Tibial nerve (tissue), 4 donors: ENCODE measurements around the gene DNAJC9. TPM values are rescaled to one million over a fixed set of nuclear protein-coding genes. Genes with fewer than 3 reads are reported as not detected.
A peak's percentile ranks its signal among the peaks of the same experiment; 100 is the strongest.

ENCODE experiments used
- DNase-seq, 2 donors: peaks; one replicate each; pipeline ENCODE4 v3.0.0-alpha.2; 2019; ENCODE audit warnings: low spot score in 2 of 2
- H3K27ac ChIP-seq, 4 donors: fragments of 200-600 bp; sonication (generic) in 3 of 4; one replicate each; pipeline ENCODE4 v1.5.1; 2017 to 2019; ENCODE audit warnings: mild to moderate bottlenecking in 1 of 4
- H3K27me3 ChIP-seq, 2 donors: fragments of 200-600 bp; sonication (generic) in 1 of 2; one replicate each; pipeline versions ENCODE4 v1.5.1 to v1.6.0; 2017 to 2019
- H3K36me3 ChIP-seq, 3 donors: fragments of 200-600 bp; sonication (generic); one replicate each; pipeline ENCODE4 v1.5.1; 2018 to 2019
- H3K4me1 ChIP-seq, 4 donors: fragments of 200-600 bp; sonication (generic) in 3 of 4; one replicate each; pipeline ENCODE4 v1.5.1; 2017 to 2019
- H3K4me3 ChIP-seq, 4 donors: fragments of 200-600 bp; sonication (generic) in 3 of 4; one replicate each; pipeline ENCODE4 v1.5.1; 2017 to 2019; ENCODE audit warnings: mild to moderate bottlenecking in 1 of 4, moderate library complexity in 1 of 4
- H3K9me3 ChIP-seq, 4 donors: fragments of 200-600 bp; sonication (generic) in 3 of 4; one replicate each; pipeline ENCODE4 v1.5.1; 2017 to 2019
- EP300 ChIP-seq, 2 donors: sonication (generic); formaldehyde crosslinking; IDR thresholded peaks; one replicate each; pipeline ENCODE4 v1.6.1; 2017; ENCODE audit warnings: antibody characterized with exemption in 2 of 2, mild to moderate bottlenecking in 1 of 2
- POLR2A ChIP-seq, 2 donors: fragments of 450-650 bp; IDR thresholded peaks; one replicate each; pipeline ENCODE4 v1.6.1; 2017; ENCODE audit warnings: antibody characterized with exemption in 2 of 2, mild to moderate bottlenecking in 2 of 2, moderate library complexity in 2 of 2
- WGBS, 2 donors: methylation state at CpG; one replicate each; pipeline ENCODE4 v1.1.5; 2018; 5-methylcytosine and 5-hydroxymethylcytosine counted together
- total RNA-seq, 4 donors: library from RNA; depleted of rRNA; stranded (reverse); fragments of >200 nt; gene quantifications; one replicate each; pipeline ENCODE4 v1.1.0, GENCODE V29; 2016
- TF ChIP-seq, protein P1 (sequence below), 5 experiments: fragments of 200-600 bp in 3 of 5; fragments of 450-650 bp in 2 of 5; sonication (generic) in 3 of 5; IDR thresholded peaks; one replicate each; pipeline ENCODE4 v1.5.1; 2016 to 2019; ENCODE audit warnings: antibody characterized with exemption in 5 of 5, mild to moderate bottlenecking in 3 of 5, moderate library complexity in 2 of 5

The DNAJC9 gene
- total RNA-seq, 4 donors from 2014 or later = 11.8 to 24.0 (median 15.2) TPM

DNA sequence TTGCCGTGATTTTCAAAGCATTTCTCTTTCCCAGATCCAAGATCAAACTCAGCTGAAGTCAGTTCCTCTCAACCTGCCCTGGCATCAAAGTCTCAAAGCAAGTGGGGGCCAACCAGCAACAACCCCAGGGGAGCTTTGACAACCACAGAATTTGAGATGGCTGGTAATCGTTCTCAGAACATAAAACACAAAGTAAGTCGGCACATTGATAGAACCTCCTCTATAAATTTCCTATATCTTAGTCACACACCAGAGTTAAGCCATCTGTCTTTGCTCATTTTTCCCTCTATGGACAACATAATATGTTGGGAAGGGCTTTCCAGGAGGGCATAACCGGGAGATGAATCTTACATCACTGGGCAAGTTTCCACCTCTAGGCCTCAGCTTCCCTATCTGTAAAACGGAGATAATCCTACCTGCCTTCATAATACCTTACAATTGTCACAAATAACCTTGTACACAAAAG lies 1.2 kb upstream of the DNAJC9 start:
- Histone ChIP-seq H3K4me1 (peaks cover 8 to 65% (median 22%) of the 10 kb centered on the region in 4 donors), H3K9me3 (no peaks in the 10 kb centered on the region), H3K4me3 (no peak overlapping the region), H3K27ac (peak overlapping the region in 2 of 4 donors; percentile 81 to 86), H3K36me3 (peaks cover 0 to 42% (median 0%) of the 10 kb centered on the region in 3 donors), H3K27me3 (no peaks in the 10 kb centered on the region)
- no peak for TF ChIP-seq EP300 (IDR thresholded peaks at IDR 0.05)
- TF ChIP-seq, protein P1, sequence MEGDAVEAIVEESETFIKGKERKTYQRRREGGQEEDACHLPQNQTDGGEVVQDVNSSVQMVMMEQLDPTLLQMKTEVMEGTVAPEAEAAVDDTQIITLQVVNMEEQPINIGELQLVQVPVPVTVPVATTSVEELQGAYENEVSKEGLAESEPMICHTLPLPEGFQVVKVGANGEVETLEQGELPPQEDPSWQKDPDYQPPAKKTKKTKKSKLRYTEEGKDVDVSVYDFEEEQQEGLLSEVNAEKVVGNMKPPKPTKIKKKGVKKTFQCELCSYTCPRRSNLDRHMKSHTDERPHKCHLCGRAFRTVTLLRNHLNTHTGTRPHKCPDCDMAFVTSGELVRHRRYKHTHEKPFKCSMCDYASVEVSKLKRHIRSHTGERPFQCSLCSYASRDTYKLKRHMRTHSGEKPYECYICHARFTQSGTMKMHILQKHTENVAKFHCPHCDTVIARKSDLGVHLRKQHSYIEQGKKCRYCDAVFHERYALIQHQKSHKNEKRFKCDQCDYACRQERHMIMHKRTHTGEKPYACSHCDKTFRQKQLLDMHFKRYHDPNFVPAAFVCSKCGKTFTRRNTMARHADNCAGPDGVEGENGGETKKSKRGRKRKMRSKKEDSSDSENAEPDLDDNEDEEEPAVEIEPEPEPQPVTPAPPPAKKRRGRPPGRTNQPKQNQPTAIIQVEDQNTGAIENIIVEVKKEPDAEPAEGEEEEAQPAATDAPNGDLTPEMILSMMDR (IDR thresholded peaks at IDR 0.05) = no peak
- TF ChIP-seq POLR2A (IDR thresholded peaks at IDR 0.05) = no peak
- DNase-seq = no peak
- 75 to 81% methylated on average over 5 of the region's 5 CpGs for WGBS, 2 donors

DNA sequence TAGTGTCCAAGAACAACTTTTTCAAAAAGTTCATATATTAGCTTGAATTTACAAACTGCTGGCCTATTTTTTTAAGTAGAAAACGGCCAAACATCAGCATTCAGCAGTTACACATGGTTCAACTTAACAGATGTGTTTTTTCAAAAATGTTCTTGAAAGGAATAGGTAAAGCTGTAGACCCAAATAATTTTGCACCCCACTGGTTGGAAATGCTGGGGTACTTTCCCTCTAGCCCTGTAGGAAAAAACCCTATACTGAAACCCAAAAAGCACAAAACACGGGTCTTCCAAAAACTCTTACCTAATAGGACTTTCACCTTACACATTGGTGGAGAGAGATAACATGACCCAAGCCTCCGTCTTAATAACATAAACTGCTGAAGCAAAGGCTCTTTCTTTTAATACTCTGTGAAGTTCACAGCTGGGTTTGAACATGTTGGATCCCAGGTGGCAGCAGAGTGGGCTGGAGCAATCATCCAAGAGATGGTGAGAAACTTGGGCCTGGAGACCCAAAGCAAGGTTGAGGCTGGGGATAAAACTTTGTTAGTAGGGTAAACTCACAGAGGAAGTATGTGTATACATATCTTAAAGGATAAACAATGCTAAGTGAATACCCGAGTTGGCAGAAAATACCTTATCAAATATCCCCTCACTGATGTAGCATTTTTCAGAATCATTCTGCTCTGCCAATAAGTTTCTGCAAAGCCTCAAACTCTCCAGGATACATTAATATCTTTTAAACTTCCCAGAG lies 629 bp upstream of the DNAJC9 start:
- Histone ChIP-seq H3K27me3 (no peaks in the 10 kb centered on the region), H3K36me3 (peaks cover 0 to 48% (median 0%) of the 10 kb centered on the region in 3 donors), H3K9me3 (no peaks in the 10 kb centered on the region), H3K27ac (peak overlapping the region; percentile 61 to 86 (median 83)), H3K4me1 (peaks cover 8 to 61% (median 21%) of the 10 kb centered on the region in 4 donors), H3K4me3 (peak overlapping the region; percentile 84 to 96 (median 84))
- WGBS, 2 donors = 43% methylated on average over 4 of the region's 4 CpGs
- TF ChIP-seq EP300 (IDR thresholded peaks at IDR 0.05) (no peak), POLR2A (IDR thresholded peaks at IDR 0.05) (no peak)
- TF ChIP-seq, protein P1 (IDR thresholded peaks at IDR 0.05) = no peak
- DNase-seq = no peak

DNA sequence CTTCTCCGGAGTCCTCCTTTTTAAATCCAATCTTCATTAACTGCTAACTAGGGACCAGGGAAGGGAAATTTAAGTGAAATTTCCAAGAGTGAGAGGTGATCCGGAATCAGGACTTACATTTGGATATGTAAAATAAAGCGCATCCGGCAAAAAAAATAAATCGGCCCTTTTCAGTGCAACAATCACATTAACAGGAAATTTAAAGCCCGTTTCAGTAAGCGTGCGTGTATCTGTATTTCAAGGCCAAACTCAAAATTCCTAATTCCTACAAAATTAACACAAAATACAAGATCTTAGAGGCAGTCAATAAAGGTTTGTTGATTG lies 771 bp downstream of the DNAJC9 start:
- Histone ChIP-seq H3K27ac (peak overlapping the region in 3 of 4 donors; percentile 81 to 86 (median 85)), H3K36me3 (peaks cover 0 to 56% (median 0%) of the 10 kb centered on the region in 3 donors), H3K27me3 (no peaks in the 10 kb centered on the region), H3K9me3 (no peaks in the 10 kb centered on the region), H3K4me1 (peaks cover 5 to 54% (median 16%) of the 10 kb centered on the region in 4 donors), H3K4me3 (peak overlapping the region; percentile 84 to 96 (median 84))
- TF ChIP-seq, protein P1 (IDR thresholded peaks at IDR 0.05) = no peak
- TF ChIP-seq POLR2A (IDR thresholded peaks at IDR 0.05) (no peak), EP300 (IDR thresholded peaks at IDR 0.05) (no peak)
- 1 to 3% methylated on average over 8 of the region's 8 CpGs for WGBS, 2 donors
- no peak for DNase-seq

DNA sequence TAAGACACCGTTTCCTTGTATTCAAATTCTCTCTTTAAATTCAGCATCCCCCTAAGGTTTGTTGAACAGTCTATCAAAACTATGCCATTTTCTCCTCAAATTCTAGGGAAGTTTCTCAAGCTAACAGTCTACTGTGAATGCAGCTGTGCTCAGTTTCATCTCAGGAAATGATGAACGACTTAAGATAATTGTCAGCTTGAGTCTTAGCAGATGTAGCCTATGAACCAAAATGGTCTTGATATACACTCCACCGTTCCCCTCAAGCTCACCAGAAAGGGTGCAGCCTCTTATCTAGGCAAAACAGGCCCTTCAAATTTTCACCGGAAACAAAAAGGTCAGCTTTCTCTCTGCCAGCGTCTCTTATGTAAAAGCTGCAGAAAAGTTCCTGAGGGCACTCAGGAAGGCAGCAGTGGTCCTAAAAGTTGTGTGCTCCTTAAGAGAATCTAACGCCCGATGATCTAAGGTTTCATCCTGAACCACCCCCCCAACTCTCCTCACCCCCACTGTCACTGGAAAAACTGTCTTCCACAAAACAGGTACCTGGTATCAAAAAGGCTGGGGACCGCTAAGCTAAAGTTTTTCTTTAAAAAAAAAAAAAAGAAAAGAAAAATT lies 2.1 kb downstream of the DNAJC9 start:
- Histone ChIP-seq H3K4me3 (no peak overlapping the region), H3K36me3 (peaks cover 0 to 60% (median 0%) of the 10 kb centered on the region in 3 donors), H3K9me3 (no peaks in the 10 kb centered on the region), H3K4me1 (peaks cover 5 to 42% (median 11%) of the 10 kb centered on the region in 4 donors), H3K27ac (no peak overlapping the region), H3K27me3 (no peaks in the 10 kb centered on the region)
- TF ChIP-seq POLR2A (IDR thresholded peaks at IDR 0.05) (no peak), EP300 (IDR thresholded peaks at IDR 0.05) (no peak)
- TF ChIP-seq, protein P1 (IDR thresholded peaks at IDR 0.05) = no peak
- 58 to 67% methylated on average over 8 of the region's 8 CpGs for WGBS, 2 donors
- no peak for DNase-seq

DNA sequence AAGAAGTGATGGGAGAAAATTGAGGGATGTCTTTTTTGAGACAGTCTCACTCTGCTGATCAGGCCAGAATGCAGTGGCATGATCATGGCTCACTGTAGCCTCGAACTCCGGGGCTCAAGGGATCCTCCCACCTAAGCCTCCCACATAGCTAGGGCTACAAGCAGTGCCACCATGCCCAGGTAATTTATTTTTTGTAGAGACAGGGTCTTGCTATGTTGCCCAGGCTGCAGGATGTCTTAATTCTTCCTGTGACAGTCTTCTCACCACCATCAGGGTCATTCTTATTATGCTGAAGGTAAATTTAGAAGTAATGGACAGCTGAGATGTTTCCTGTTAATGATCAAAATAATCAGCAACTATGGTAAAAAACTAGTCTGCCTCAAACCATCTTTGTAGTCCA lies 7.1 kb downstream of the DNAJC9 start:
- H3K27me3 ChIP-seq = no peaks in the 10 kb centered on the region
- TF ChIP-seq POLR2A (IDR thresholded peaks at IDR 0.05) (no peak), EP300 (IDR thresholded peaks at IDR 0.05) (no peak)
- TF ChIP-seq, protein P1 (IDR thresholded peaks at IDR 0.05) = no peak
- DNase-seq = no peak
- H3K4me1 ChIP-seq = peaks cover 0 to 8% (median 0%) of the 10 kb centered on the region in 4 donors
- WGBS, 2 donors = 88% methylated on average over 2 of the region's 2 CpGs
- no peaks in the 10 kb centered on the region for H3K9me3 ChIP-seq
- H3K36me3 ChIP-seq = peaks cover 0 to 86% (median 3%) of the 10 kb centered on the region in 3 donors
- H3K4me3 ChIP-seq = no peak overlapping the region
- H3K27ac ChIP-seq = no peak overlapping the region
